OCI-LY3 (cell line): ENCODE data around the gene PEPD.

Source experiments
- CTCF ChIP-seq: fragments of 200-600, 300-600 bp; sonication (generic); IDR thresholded peaks from 2 replicates; pipeline ENCODE4 v1.5.1; 2014; ENCODE audit warnings: antibody characterized with exemption, low read length, low read depth
- EZH2phosphoT487 ChIP-seq: fragments of 200-600 bp; shearing (Covaris generic); IDR thresholded peaks from 2 replicates; pipeline ENCODE4 v1.6.1; 2018; ENCODE audit warnings: antibody characterized with exemption, mixed run types, low read depth

GRCh38 chr19:33394006-33394722, 127.4 kb downstream of the PEPD start:
- TF ChIP-seq CTCF (no peak), EZH2phosphoT487 (no peak)
